H1 (cell line): ENCODE results near the gene LKAAEAR1. TPM values are rescaled to one million over a fixed set of nuclear protein-coding genes. Genes with fewer than 3 reads are reported as not detected.

Experiments
- CTCF ChIA-PET: fragments of 300-600 bp; sonication (Branson Sonifier 250); formaldehyde crosslinking; loops from one replicate; lab custom pipeline; 2021; ENCODE audit not compliant: partially characterized antibody; lab: Charles Lee
- POLR2A ChIA-PET: fragments of 300-600 bp; sonication (Branson Sonifier 250); formaldehyde crosslinking; loops from one replicate; lab custom pipeline; 2021; ENCODE audit warnings: inconsistent platforms; ENCODE audit not compliant: partially characterized antibody; lab: Charles Lee
- DNase-seq, 2 experiments: peaks; one replicate each; pipeline versions ENCODE4 v3.0.0 to v3.0.0-alpha.2; 2010 to 2022; ENCODE audit warnings: low spot score in 2 of 2, low read depth in 1 of 2, mixed read lengths in 1 of 2
- FAIRE-seq: peaks from 2 replicates; lab custom pipeline; 2011; peaks lifted over from hg19 to GRCh38; lab: Jason Lieb, UNC
- H2AFZ ChIP-seq: 2 replicates; pipeline ENCODE4 v1.8.1; 2012; ENCODE audit warnings: low read length, inconsistent platforms
- H2AK5ac ChIP-seq: 2 replicates; pipeline ENCODE4 v1.6.1; 2013; ENCODE audit warnings: low read depth, low read length
- H2BK120ac ChIP-seq: replicated peaks from 2 replicates; pipeline ENCODE3; 2013; ENCODE audit warnings: low read depth, low read length, inconsistent platforms
- H2BK12ac ChIP-seq: 2 replicates; pipeline ENCODE4 v1.6.1; 2013; ENCODE audit warnings: low read depth, low read length
- H2BK15ac ChIP-seq: 2 replicates; pipeline ENCODE4 v1.6.1; 2013; ENCODE audit warnings: low read length
- H2BK20ac ChIP-seq: 2 replicates; pipeline ENCODE4 v1.6.1; 2013; ENCODE audit warnings: low read length
- H2BK5ac ChIP-seq: 2 replicates; pipeline ENCODE4 v1.6.1; 2013; ENCODE audit warnings: low read depth, low read length
- H3K14ac ChIP-seq: 2 replicates; pipeline ENCODE4 v1.6.1; 2013; ENCODE audit warnings: inconsistent platforms; ENCODE audit not compliant: insufficient read length
- H3K18ac ChIP-seq: 2 replicates; pipeline ENCODE4 v1.6.1; 2013; ENCODE audit warnings: low read length; ENCODE audit errors: extremely low read depth
- H3K23ac ChIP-seq: 2 replicates; pipeline ENCODE4 v1.6.1; 2013; ENCODE audit warnings: inconsistent platforms; ENCODE audit not compliant: insufficient read length
- H3K23me2 ChIP-seq: 2 replicates; pipeline ENCODE4 v1.6.1; 2013; ENCODE audit warnings: low read depth, low read length
- H3K27ac ChIP-seq: 2 replicates; pipeline ENCODE4 v1.6.1; 2011; ENCODE audit warnings: low read depth, low read length, inconsistent platforms
- H3K27me3 ChIP-seq, 4 experiments: replicated peaks in 1 of 4; 1 replicate in 1 of 4; 2 replicates in 3 of 4; pipeline versions ENCODE4 v1.6.1 to v1.8.1; 2011 to 2013; ENCODE audit warnings: low read length in 3 of 4, mild to moderate bottlenecking in 3 of 4, inconsistent platforms in 2 of 4, mixed read lengths in 2 of 4, moderate library complexity in 1 of 4; ENCODE audit not compliant: control insufficient read depth in 3 of 4, insufficient read depth in 3 of 4; ENCODE audit errors: extremely low read depth in 1 of 4
- H3K36me3 ChIP-seq, 4 experiments: 2 replicates each; pipeline versions ENCODE4 v1.6.1 to v1.8.1; 2011 to 2013; ENCODE audit warnings: mild to moderate bottlenecking in 4 of 4, low read length in 3 of 4, moderate library complexity in 2 of 4, control low read depth in 1 of 4, inconsistent platforms in 1 of 4; ENCODE audit not compliant: insufficient read depth in 4 of 4, control insufficient read depth in 2 of 4
- H3K4ac ChIP-seq: replicated peaks from 2 replicates; pipeline ENCODE3; 2013; ENCODE audit warnings: low read length, low read depth, mixed read lengths, inconsistent platforms; ENCODE audit not compliant: insufficient read length
- H3K4me1 ChIP-seq, 4 experiments: replicated peaks in 1 of 4; 1 replicate in 1 of 4; 2 replicates in 3 of 4; pipeline versions ENCODE4 v1.6.1 to v1.8.1; 2011 to 2013; ENCODE audit warnings: low read length in 3 of 4, inconsistent platforms in 2 of 4, mixed read lengths in 1 of 4; ENCODE audit not compliant: insufficient read depth in 4 of 4, control insufficient read depth in 3 of 4
- H3K4me2 ChIP-seq, 2 experiments: 2 replicates each; pipeline versions ENCODE4 v1.6.1 to v1.8.1; 2011 to 2013; ENCODE audit warnings: low read depth in 2 of 2, low read length in 2 of 2, control low read depth in 1 of 2, inconsistent platforms in 1 of 2, mild to moderate bottlenecking in 1 of 2; ENCODE audit not compliant: insufficient read depth in 1 of 2
- H3K4me3 ChIP-seq, 4 experiments: fragments of 200-600, 300-600 bp in 1 of 4; sonication (generic), shearing (Covaris generic), sonication (Bioruptor Twin) in 1 of 4; 2 replicates each; pipeline versions ENCODE4 v1.5.1 to v1.8.1; 2011 to 2016; ENCODE audit warnings: low read length in 4 of 4, low read depth in 3 of 4, control low read depth in 2 of 4, inconsistent platforms in 2 of 4, mild to moderate bottlenecking in 2 of 4, mixed read lengths in 1 of 4, moderate library complexity in 1 of 4; ENCODE audit not compliant: insufficient read depth in 2 of 4; ENCODE audit errors: extremely low read depth in 1 of 4
- H3K56ac ChIP-seq: replicated peaks from 2 replicates; pipeline ENCODE3; 2013; ENCODE audit warnings: low read depth, mild to moderate bottlenecking, mixed read lengths, low read length, inconsistent platforms; ENCODE audit not compliant: insufficient read length
- H3K79me1 ChIP-seq: 2 replicates; pipeline ENCODE4 v1.6.1; 2013; ENCODE audit warnings: low read depth, low read length, control low read depth
- H3K79me2 ChIP-seq, 2 experiments: 2 replicates each; pipeline versions ENCODE4 v1.6.1 to v1.8.1; 2012 to 2013; ENCODE audit warnings: low read length in 2 of 2, mild to moderate bottlenecking in 2 of 2, inconsistent platforms in 1 of 2; ENCODE audit not compliant: insufficient read depth in 2 of 2, control insufficient read depth in 1 of 2
- H3K9ac ChIP-seq, 4 experiments: replicated peaks in 1 of 4; 1 replicate in 1 of 4; 2 replicates in 3 of 4; pipeline versions ENCODE4 v1.6.1 to v1.8.1; 2011 to 2013; ENCODE audit warnings: low read depth in 3 of 4, low read length in 3 of 4, control low read depth in 2 of 4, mild to moderate bottlenecking in 2 of 4, moderate library complexity in 2 of 4, inconsistent platforms in 1 of 4; ENCODE audit errors: extremely low read depth in 1 of 4
- H3K9me3 ChIP-seq, 2 experiments: 2 replicates each; pipeline versions ENCODE4 v1.6.1 to v1.8.1; 2012 to 2013; ENCODE audit warnings: mild to moderate bottlenecking in 2 of 2, moderate library complexity in 2 of 2, control low read depth in 1 of 2, inconsistent platforms in 1 of 2, low read depth in 1 of 2, low read length in 1 of 2, mixed read lengths in 1 of 2; ENCODE audit not compliant: insufficient read depth in 2 of 2
- H4K20me1 ChIP-seq, 2 experiments: replicated peaks in 1 of 2; 2 replicates each; pipeline versions ENCODE3 to v1.8.1; 2011 to 2013; ENCODE audit warnings: inconsistent platforms in 2 of 2, low read length in 2 of 2, mild to moderate bottlenecking in 1 of 2; ENCODE audit not compliant: insufficient read depth in 2 of 2, control insufficient read depth in 1 of 2
- H4K5ac ChIP-seq: 2 replicates; pipeline ENCODE4 v1.6.1; 2013; ENCODE audit warnings: low read length, low read depth, mixed read lengths, inconsistent platforms; ENCODE audit not compliant: insufficient read length
- H4K8ac ChIP-seq: 2 replicates; pipeline ENCODE4 v1.8.0; 2013; ENCODE audit warnings: mild to moderate bottlenecking, moderate library complexity, low read length, inconsistent platforms; ENCODE audit not compliant: insufficient read depth; ENCODE audit errors: extremely low read depth
- H4K91ac ChIP-seq: replicated peaks from 2 replicates; pipeline ENCODE3; 2013; ENCODE audit warnings: low read length, mixed read lengths, inconsistent platforms; ENCODE audit not compliant: insufficient read length
- ASH2L ChIP-seq: fragments of 200-600, 300-600 bp; sonication (generic); IDR thresholded peaks from one replicate; pipeline ENCODE4 v1.7.1; 2017; ENCODE audit warnings: low read length
- EZH2 ChIP-seq: fragments of 200-600 bp; sonication (generic); IDR thresholded peaks from 2 replicates; pipeline ENCODE4 v1.7.1; 2012; ENCODE audit warnings: low read depth, mild to moderate bottlenecking, moderate library complexity, low read length, inconsistent platforms; ENCODE audit not compliant: severe bottlenecking
- KDM5A ChIP-seq: fragments of 200-600 bp; IDR thresholded peaks from 2 replicates; pipeline ENCODE4 v1.7.1; 2012; ENCODE audit warnings: mild to moderate bottlenecking, low read length, inconsistent platforms, mixed read lengths
- MAFK ChIP-seq: IDR thresholded peaks from 2 replicates; pipeline ENCODE4 v1.6.1; 2012; ENCODE audit warnings: low read depth, mild to moderate bottlenecking, improper control_type of control experiment, low read length
- MAX ChIP-seq: IDR thresholded peaks from 2 replicates; pipeline ENCODE4 v1.6.1; 2012; ENCODE audit warnings: inconsistent platforms
- RAD21 ChIP-seq, 2 experiments: IDR thresholded peaks in 1 of 2; conservative IDR thresholded peaks in 1 of 2; 2 replicates each; pipeline ENCODE4 v1.6.1; 2011; ENCODE audit warnings: low read depth in 2 of 2, low read length in 2 of 2, improper control_type of control experiment in 1 of 2, inconsistent platforms in 1 of 2, mild to moderate bottlenecking in 1 of 2, moderate library complexity in 1 of 2
- SRF ChIP-seq: IDR thresholded peaks from 2 replicates; pipeline ENCODE4 v1.6.1; 2011; ENCODE audit warnings: mild to moderate bottlenecking, low read depth, low read length, moderate library complexity
- SUZ12 ChIP-seq: fragments of 200-600 bp; sonication (generic); IDR thresholded peaks from 2 replicates; pipeline ENCODE4 v1.6.1; 2012; ENCODE audit warnings: mild to moderate bottlenecking, inconsistent platforms, low read length, moderate library complexity, mixed read lengths
- TCF12 ChIP-seq: IDR thresholded peaks from 2 replicates; pipeline ENCODE4 v1.6.1; 2011; ENCODE audit warnings: low read depth, mild to moderate bottlenecking, low read length
- TEAD4 ChIP-seq: IDR thresholded peaks from 2 replicates; pipeline ENCODE4 v1.6.1; 2012; ENCODE audit warnings: low read depth, low read length, inconsistent platforms, mixed read lengths
- WGBS, 2 experiments: shearing (Covaris generic) in 1 of 2; methylation state at CpG; one replicate each; pipeline versions ENCODE4 v1.1.6 to v1.1.7; 2013 to 2015; ENCODE audit warnings: low lambda C conversion rate in 2 of 2, mixed read lengths in 2 of 2, inconsistent platforms in 1 of 2, low coverage in 1 of 2, missing lambda C conversion rate in 1 of 2; ENCODE audit not compliant: insufficient replicate concordance in 2 of 2, insufficient coverage in 1 of 2, insufficient read length in 1 of 2; ENCODE audit errors: extremely low coverage in 1 of 2, missing lambda C conversion rate in 1 of 2; 5-methylcytosine and 5-hydroxymethylcytosine counted together
- polyA plus RNA-seq, 7 experiments: library from polyadenylated mRNA; depleted of rRNA in 3 of 7; stranded (reverse) in 5 of 7; unstranded in 2 of 7; fragments of >200 nt in 5 of 7; fragments of 200-250 nt in 2 of 7; gene quantifications; 1 replicate in 5 of 7; 2 replicates in 1 of 7; 4 replicates in 1 of 7; pipeline versions ENCODE4 v1.2.1 to v1.2.3, GENCODE V29; 2011 to 2013; ENCODE audit warnings: missing spikeins in 2 of 7, mixed read lengths in 2 of 7
- total RNA-seq: library from RNA; stranded (reverse); fragmentation: NEBNext Ultra II Directional; extraction: Animal tissue kit (Norgen Biotek cat#: 25700); gene quantifications from 2 replicates; pipeline ENCODE4 v1.2.1, GENCODE V29; 2021

The LKAAEAR1 gene
- total and polyA plus RNA-seq, 2 of the 8 experiments (the other 6 are each of a cell fraction or from before 2014, with no cell fraction given): 0.41 to 0.53 TPM

- peak overlapping the region; percentile 8 to 74; a peak in 3 of 4 replicates for H3K4me2 ChIP-seq
- DNase-seq: peak in 1 of 2 experiments; percentile 92
- H3K9ac ChIP-seq: peak overlapping the region in 1 of 4 experiments; percentile 38; a peak in 1 of 7 replicates
- 2% methylated on average over 52 of the region's 91 CpGs; no CpG with 5 or more reads in 1 of the 2 experiments for WGBS, 2 experiments
- H2BK12ac ChIP-seq: no peak overlapping the region
- no peak overlapping the region for H3K23ac ChIP-seq
- no peak overlapping the region for H2AK5ac ChIP-seq
- H4K91ac ChIP-seq: no peak overlapping the region
- no peak overlapping the region for H2AFZ ChIP-seq
- peaks cover 0 to 3% of the 10 kb centered on the region in 2 experiments for H4K20me1 ChIP-seq
- FAIRE-seq: no peak
- H3K56ac ChIP-seq: no peak overlapping the region
- H3K4ac ChIP-seq: no peak overlapping the region
- no peaks in the 10 kb centered on the region for H3K79me2 ChIP-seq
- no peak overlapping the region for H2BK120ac ChIP-seq
- peaks cover 3% of the 10 kb centered on the region; the same call in 1 of the 2 replicates for H3K23me2 ChIP-seq
- CTCF ChIA-PET: interaction anchor here (0.7 to 7.3 kb wide), 25 partner anchors 11 to 348 kb away, joined by 3 to 73 read pairs (median 4); partner anchors contain the start of genes LKAAEAR1, OPRL1, PRPF6 and RGS19
- H2BK20ac ChIP-seq: no peak overlapping the region
- H4K5ac ChIP-seq: no peak overlapping the region
- H2BK5ac ChIP-seq: no peak overlapping the region
- POLR2A ChIA-PET: interaction anchor here (1.0 to 3.5 kb wide), 9 partner anchors 8 to 386 kb away, joined by 3 to 24 read pairs (median 4); partner anchors contain the start of genes SOX18, STMN3 and TCEA2
- peaks cover 0 to 23% (median 17%) of the 10 kb centered on the region in 4 experiments; a peak in 6 of 7 replicates for H3K4me1 ChIP-seq
- no peak overlapping the region for H3K14ac ChIP-seq
- H3K18ac ChIP-seq: peak overlapping the region; percentile 55
- no peak overlapping the region for H3K27ac ChIP-seq
- no peaks in the 10 kb centered on the region; a peak in 2 of 8 replicates for H3K36me3 ChIP-seq
- no peaks in the 10 kb centered on the region; the same call in 1 of the 2 replicates for H3K79me1 ChIP-seq
- peaks cover 16 to 56% (median 47%) of the 10 kb centered on the region in 4 experiments for H3K27me3 ChIP-seq
- peak overlapping the region; percentile 71 for H4K8ac ChIP-seq
- H2BK15ac ChIP-seq: peak overlapping the region; percentile 46; the same call in 1 of the 2 replicates
- H3K4me3 ChIP-seq: peak overlapping the region; percentile 35 to 73 (median 48)
- H3K9me3 ChIP-seq: no peaks in the 10 kb centered on the region
- peak; percentile 36 for TF ChIP-seq MAX
- no peak for TF ChIP-seq KDM5A
- TF ChIP-seq SUZ12: peak; percentile 11; the same call in 1 of the 2 replicates
- TF ChIP-seq TEAD4: peak; percentile 53; the same call in 1 of the 2 replicates
- TF ChIP-seq ASH2L: peak; percentile 47
- TF ChIP-seq TCF12: peak; percentile 73; the same call in 1 of the 2 replicates
- TF ChIP-seq SRF: no peak
- TF ChIP-seq EZH2: peak; percentile 21
- TF ChIP-seq RAD21 (IDR thresholded peaks at IDR 0.05 in 1 of 2, conservative IDR thresholded peaks at IDR 0.05 in 1 of 2; ENCODE audit: low read depth in 2 of 2, low read length in 2 of 2): peak; percentile 66 to 82
- TF ChIP-seq MAFK: no peak
Measured at GRCh38 chr20:64038565-64039292, 45.5 kb downstream of the LKAAEAR1 start.
